Ishikawa (cell line): ENCODE data around the gene USP43.

Experiments used
- CEBPB ChIP-seq: IDR thresholded peaks from 2 replicates; pipeline ENCODE4 v1.6.1; 2012
- EGR1 ChIP-seq: IDR thresholded peaks from 2 replicates; pipeline ENCODE4 v1.6.1; 2012
- EP300 ChIP-seq: IDR thresholded peaks from 2 replicates; pipeline ENCODE4 v1.6.1; 2012; ENCODE audit warnings: borderline replicate concordance
- MAX ChIP-seq: IDR thresholded peaks from 2 replicates; pipeline ENCODE4 v1.6.1; 2012
- TCF12 ChIP-seq: IDR thresholded peaks from 2 replicates; pipeline ENCODE4 v1.6.1; 2012; ENCODE audit warnings: low read depth
- YY1 ChIP-seq: IDR thresholded peaks from 2 replicates; pipeline ENCODE4 v1.6.1; 2012; ENCODE audit warnings: low read depth

DNA sequence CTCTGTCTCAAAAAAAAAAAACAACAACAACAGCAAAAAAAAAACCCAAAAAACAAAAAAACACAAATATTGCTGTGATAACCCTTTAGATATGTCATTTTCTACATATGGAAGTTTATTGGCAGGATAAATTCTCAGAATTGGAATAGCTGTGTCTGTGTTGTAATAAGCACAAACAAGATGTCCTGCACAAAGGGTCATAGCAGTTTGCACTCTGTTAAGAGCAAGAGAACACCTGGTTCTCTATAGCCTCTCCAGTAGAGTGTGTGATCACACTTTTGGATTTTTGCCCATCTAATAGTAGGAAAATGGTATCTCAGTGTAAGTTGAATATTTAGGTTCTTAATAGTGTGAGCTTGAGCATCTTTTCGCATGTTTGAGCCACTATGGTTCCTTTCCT lies 60.4 kb downstream of the USP43 start:
- TF ChIP-seq EP300 (no peak), YY1 (no peak), EGR1 (no peak), MAX (no peak), TCF12 (no peak), CEBPB (no peak)
